CD14-positive monocyte (primary cell): ENCODE data around the gene CAST. TPM values are rescaled to one million over a fixed set of nuclear protein-coding genes. Genes with fewer than 3 reads are reported as not detected.

Experiments used
- DNase-seq, 3 donors: peaks; one replicate each; pipeline ENCODE4 v3.0.0-alpha.2; 2011 to 2022
- H2AFZ ChIP-seq: 2 replicates; pipeline ENCODE4 v1.6.0; 2012; ENCODE audit warnings: mild to moderate bottlenecking, low read depth, low read length, inconsistent platforms; ENCODE audit not compliant: insufficient read depth, poor library complexity, severe bottlenecking
- H3K27ac ChIP-seq, 2 donors: 1 replicate in 1 of 2; 2 replicates in 1 of 2; pipeline ENCODE4 v1.5.1; 2012 to 2013; ENCODE audit warnings: low read length in 2 of 2, control low read depth in 1 of 2, inconsistent platforms in 1 of 2, low read depth in 1 of 2, mild to moderate bottlenecking in 1 of 2
- H3K27me3 ChIP-seq, 2 donors: one replicate each; pipeline versions ENCODE4 v1.6.0 to v1.6.1; 2011 to 2013; ENCODE audit warnings: low read length in 2 of 2; ENCODE audit not compliant: control insufficient read depth in 2 of 2, insufficient read depth in 2 of 2
- H3K36me3 ChIP-seq, 2 donors: replicated peaks in 1 of 2; 1 replicate in 1 of 2; 2 replicates in 1 of 2; pipeline versions ENCODE4 v1.5.1 to v1.6.1; 2012 to 2013; ENCODE audit warnings: low read length in 2 of 2, control low read depth in 1 of 2, inconsistent platforms in 1 of 2, mild to moderate bottlenecking in 1 of 2; ENCODE audit not compliant: insufficient read depth in 2 of 2, control insufficient read depth in 1 of 2
- H3K4me1 ChIP-seq, 2 donors: 1 replicate in 1 of 2; 2 replicates in 1 of 2; pipeline versions ENCODE4 v1.5.1 to v1.6.1; 2012 to 2013; ENCODE audit warnings: low read length in 2 of 2, control low read depth in 1 of 2, inconsistent platforms in 1 of 2, mild to moderate bottlenecking in 1 of 2, moderate library complexity in 1 of 2; ENCODE audit not compliant: insufficient read depth in 2 of 2, control insufficient read depth in 1 of 2
- H3K4me2 ChIP-seq: replicated peaks from 2 replicates; pipeline ENCODE3; 2012; ENCODE audit warnings: low read length, moderate library complexity, mild to moderate bottlenecking; ENCODE audit not compliant: poor library complexity, severe bottlenecking; ENCODE audit errors: extremely low read depth
- H3K4me3 ChIP-seq, 3 experiments: fragments of 200-600 bp in 1 of 3; sonication (generic) in 1 of 3; replicated peaks in 1 of 3; 1 replicate in 2 of 3; 2 replicates in 1 of 3; pipeline ENCODE4 v1.5.1; 2011 to 2013; ENCODE audit warnings: low read length in 3 of 3, mild to moderate bottlenecking in 3 of 3, control low read depth in 2 of 3, low read depth in 2 of 3, inconsistent platforms in 1 of 3, moderate library complexity in 1 of 3
- H3K79me2 ChIP-seq: 2 replicates; pipeline ENCODE4 v1.6.0; 2012; ENCODE audit warnings: mild to moderate bottlenecking, control low read depth, inconsistent platforms, low read length, moderate library complexity; ENCODE audit not compliant: insufficient read depth
- H3K9ac ChIP-seq: 2 replicates; pipeline ENCODE4 v1.6.0; 2017; ENCODE audit warnings: low read length, mild to moderate bottlenecking; ENCODE audit not compliant: insufficient read depth, poor library complexity, severe bottlenecking
- H3K9me3 ChIP-seq, 2 donors: replicated peaks in 1 of 2; 1 replicate in 1 of 2; 2 replicates in 1 of 2; pipeline versions ENCODE4 v1.5.1 to v1.6.1; 2012 to 2013; ENCODE audit warnings: low read length in 2 of 2, control low read depth in 1 of 2; ENCODE audit not compliant: control insufficient read depth in 1 of 2, insufficient read depth in 1 of 2
- H4K20me1 ChIP-seq: 2 replicates; pipeline ENCODE4 v1.6.0; 2012; ENCODE audit warnings: mild to moderate bottlenecking, low read length, control low read depth, moderate library complexity; ENCODE audit not compliant: insufficient read depth
- H3K27ac Mint-ChIP-seq, 7 donors: one replicate each; pipeline ENCODE4 v1.8.0; 2020; ENCODE audit warnings: mild to moderate bottlenecking in 7 of 7, mixed read lengths in 7 of 7, moderate library complexity in 6 of 7, inconsistent platforms in 2 of 7
- H3K27me3 Mint-ChIP-seq, 3 donors: one replicate each; pipeline ENCODE4 v1.8.0; 2021 to 2022; ENCODE audit warnings: low read depth in 3 of 3, mild to moderate bottlenecking in 3 of 3, mixed read lengths in 3 of 3, moderate library complexity in 3 of 3, inconsistent platforms in 1 of 3
- H3K36me3 Mint-ChIP-seq, 2 donors: one replicate each; pipeline ENCODE4 v1.8.0; 2020; ENCODE audit warnings: mixed read lengths in 2 of 2, inconsistent platforms in 1 of 2, mild to moderate bottlenecking in 1 of 2
- H3K4me1 Mint-ChIP-seq: one replicate; pipeline ENCODE4 v1.8.0; 2020; ENCODE audit warnings: mild to moderate bottlenecking, mixed read lengths
- H3K4me3 Mint-ChIP-seq, 2 donors: one replicate each; pipeline ENCODE4 v1.8.0; 2020; ENCODE audit warnings: mild to moderate bottlenecking in 2 of 2, mixed read lengths in 2 of 2, moderate library complexity in 1 of 2
- H3K9me3 Mint-ChIP-seq, 7 donors: one replicate each; pipeline ENCODE4 v1.8.0; 2020 to 2022; ENCODE audit warnings: mixed read lengths in 7 of 7, mild to moderate bottlenecking in 6 of 7, moderate library complexity in 6 of 7, inconsistent platforms in 2 of 7
- CTCF ChIP-seq: fragments of 200-600 bp; IDR thresholded peaks from one replicate; pipeline ENCODE4 v1.8.0; 2022; ENCODE audit warnings: antibody characterized with exemption, mild to moderate bottlenecking
- WGBS: methylation state at CpG from one replicate; pipeline ENCODE4 v1.1.5; 2013; ENCODE audit warnings: missing lambda C conversion rate; ENCODE audit not compliant: insufficient coverage; 5-methylcytosine and 5-hydroxymethylcytosine counted together
- intact Hi-C, 2 donors: fragments of 100-400 bp; cut with micrococcal nuclease; formaldehyde crosslinking; loops; one replicate each; pipeline versions ENCODE4 v1.15.0 to v1.15.1; 2023
- polyA plus RNA-seq, 3 donors: library from polyadenylated mRNA; depleted of rRNA in 1 of 3; unstranded in 2 of 3; stranded (reverse) in 1 of 3; fragments of 300-500 nt in 2 of 3; fragments of >200 nt in 1 of 3; fragmentation: Illumina TruSeq in 2 of 3; gene quantifications; 1 replicate in 2 of 3; 2 replicates in 1 of 3; pipeline ENCODE4 v1.2.3, GENCODE V29; 2012 to 2021

The CAST gene
- polyA plus RNA-seq, 3 donors, result 49.6 to 125 (median 76.8) TPM

- H3K27ac Mint-ChIP-seq, result peak overlapping the region in 6 of 7 donors; percentile 16 to 55 (median 30)
- Histone ChIP-seq H3K79me2 (no peaks in the 10 kb centered on the region), H2AFZ (no peak overlapping the region), H3K9me3 (no peaks in the 10 kb centered on the region), H3K9ac (no peak overlapping the region), H4K20me1 (peaks cover 73% of the 10 kb centered on the region), H3K4me1 (no peaks in the 10 kb centered on the region), H3K4me3 (no peak overlapping the region), H3K27ac (peak overlapping the region in 1 of 2 donors; percentile 39), H3K36me3 (peaks cover 92 to 100% of the 10 kb centered on the region in 2 donors), H3K4me2 (no peak overlapping the region), H3K27me3 (no peaks in the 10 kb centered on the region)
- no peak for DNase-seq
- H3K4me1 Mint-ChIP-seq, result no peaks in the 10 kb centered on the region
- no peaks in the 10 kb centered on the region for H3K9me3 Mint-ChIP-seq
- 100% methylated on average over 3 of the region's 6 CpGs for WGBS
- no peak for TF ChIP-seq CTCF
- intact Hi-C loops, result no loop called here
- peaks cover 0 to 2% (median 1%) of the 10 kb centered on the region in 3 donors for H3K27me3 Mint-ChIP-seq
- no peak overlapping the region for H3K4me3 Mint-ChIP-seq
- peaks cover 87 to 92% of the 10 kb centered on the region in 2 donors for H3K36me3 Mint-ChIP-seq
Measured at GRCh38 chr5:96751203-96752169, 89.3 kb downstream of the CAST start.

- peaks cover 75% of the 10 kb centered on the region for H4K20me1 ChIP-seq
- H3K27me3 Mint-ChIP-seq, result peaks cover 0 to 2% (median 1%) of the 10 kb centered on the region in 3 donors
- H3K27ac Mint-ChIP-seq, result peak overlapping the region in 2 of 7 donors; percentile 18 to 39
- intact Hi-C loops, result no loop called here
- no peak overlapping the region for H3K9ac ChIP-seq
- H3K79me2 ChIP-seq, result no peaks in the 10 kb centered on the region
- peak; percentile 30 to 71 (median 48) for DNase-seq
- no peaks in the 10 kb centered on the region for H3K9me3 ChIP-seq
- no peaks in the 10 kb centered on the region for H3K4me1 Mint-ChIP-seq
- H3K4me3 ChIP-seq, result no peak overlapping the region
- no peak overlapping the region for H3K4me3 Mint-ChIP-seq
- H3K27ac ChIP-seq, result peak overlapping the region in 1 of 2 donors; percentile 39
- no peak overlapping the region for H3K4me2 ChIP-seq
- peaks cover 86 to 92% of the 10 kb centered on the region in 2 donors for H3K36me3 Mint-ChIP-seq
- peaks cover 92 to 100% of the 10 kb centered on the region in 2 donors for H3K36me3 ChIP-seq
- peak; percentile 80 for TF ChIP-seq CTCF
- no peak overlapping the region for H2AFZ ChIP-seq
- no peaks in the 10 kb centered on the region for H3K27me3 ChIP-seq
- no peaks in the 10 kb centered on the region for H3K9me3 Mint-ChIP-seq
- H3K4me1 ChIP-seq, result no peaks in the 10 kb centered on the region
Measured at GRCh38 chr5:96752341-96753016, 90.3 kb downstream of the CAST start.
